Heart right ventricle (tissue), 16 donors: ENCODE data around the gene THY1. TPM values are rescaled to one million over a fixed set of nuclear protein-coding genes. Genes with fewer than 3 reads are reported as not detected.

Source experiments
- ATAC-seq, 8 donors: fragments of 200-7000 bp; cut with Tn5 transposase; one replicate each; pipeline ENCODE4 v1.9.1; 2020; ENCODE audit warnings: mild to moderate bottlenecking in 8 of 8, moderate library complexity in 8 of 8, moderate number of reproducible peaks in 1 of 8
- DNase-seq, 2 donors: peaks; one replicate each; pipeline ENCODE4 v3.0.0-alpha.2; 2020
- H3K27ac ChIP-seq, 10 donors: fragments of 200-600 bp; sonication (generic) in 2 of 10; one replicate each; pipeline versions ENCODE4 v1.5.0 to v1.8.0; 2020 to 2022; ENCODE audit warnings: mild to moderate bottlenecking in 3 of 10
- H3K27me3 ChIP-seq, 7 donors: fragments of 200-600 bp; one replicate each; pipeline ENCODE4 v1.8.0; 2021 to 2022; ENCODE audit warnings: mild to moderate bottlenecking in 2 of 7
- H3K36me3 ChIP-seq, 9 donors: fragments of 200-600 bp; sonication (generic) in 1 of 9; one replicate each; pipeline versions ENCODE4 v1.5.0 to v1.8.0; 2020 to 2022; ENCODE audit warnings: mild to moderate bottlenecking in 2 of 9
- H3K4me1 ChIP-seq, 9 donors: fragments of 200-600 bp; sonication (generic) in 1 of 9; one replicate each; pipeline versions ENCODE4 v1.5.0 to v1.8.0; 2020 to 2022; ENCODE audit warnings: mild to moderate bottlenecking in 4 of 9
- H3K4me3 ChIP-seq, 10 donors: fragments of 200-600 bp; sonication (generic) in 2 of 10; one replicate each; pipeline versions ENCODE4 v1.5.0 to v1.8.0; 2020 to 2022; ENCODE audit warnings: mild to moderate bottlenecking in 7 of 10, moderate library complexity in 2 of 10
- H3K9me3 ChIP-seq, 11 donors: fragments of 200-600 bp in 10 of 11; sonication (generic) in 2 of 11; one replicate each; pipeline versions ENCODE4 v1.5.0 to v1.8.0; 2013 to 2022; ENCODE audit warnings: mild to moderate bottlenecking in 2 of 11, control low read depth in 1 of 11, moderate library complexity in 1 of 11
- CTCF ChIP-seq, 9 donors: fragments of 200-600 bp; sonication (generic) in 2 of 9; IDR thresholded peaks; one replicate each; pipeline versions ENCODE4 v1.5.0 to v1.8.0; 2021 to 2022; ENCODE audit warnings: antibody characterized with exemption in 9 of 9, mild to moderate bottlenecking in 5 of 9, moderate library complexity in 1 of 9
- WGBS, 2 donors: extraction: QIAGEN DNeasy Blood & Tissue Kit; methylation state at CpG; one replicate each; pipeline ENCODE4 v1.1.7; 2013; ENCODE audit warnings: inconsistent platforms in 1 of 2; 5-methylcytosine and 5-hydroxymethylcytosine counted together
- intact Hi-C, 10 donors: fragments of 100-400 bp; cut with DNase I; formaldehyde crosslinking; loops; one replicate each; pipeline versions ENCODE4 v1.11.1 to v1.14.2; 2022
- polyA plus RNA-seq, 2 donors: library from polyadenylated mRNA; stranded (reverse); fragments of 200-250 nt; gene quantifications; one replicate each; pipeline ENCODE4 v1.2.3, GENCODE V29; 2013
- total RNA-seq, 10 donors: library from RNA; stranded (reverse); fragmentation: NEBNext Ultra II Directional in 3 of 10; extraction: Animal tissue kit (Norgen Biotek cat#: 25700) in 3 of 10; gene quantifications; one replicate each; pipeline versions ENCODE4 v1.2.1 to v1.2.4, GENCODE V29; 2021 to 2023
- donor health status: Arrhythmogenic right ventricular cardiomyopathy.
- donor health status: ischemic (EF 13 %, LVEDD 7.1; RV severe dilation, severe dysfunction).
- donor health status: healthy with polysubstance abuse.
- donor health status: DM: no; HTN: yes; CAD: no.
- donor health status: DM: no; HTN: no; CAD: no.
- donor health status: ischemic (EF 25% LVEDD 6.9; RV normal size, moderate dysfunction).
- donor health status: ischemic (EF 25% LVEDD 5.7; RV mildly dilated, moderate dysfunction).
- donor health status: healthy.
- donor health status: DM: yes; HTN: yes; CAD: no.
- donor health status: Ischemic cardiomyopathy.
- donor health status: ischemic (EF 35%, LVEDD 5.7; RV mildly dilated, moderate dysfunction).
- donor health status: nonischemic (EF 11% LVEDD 7.7; RV severe dilation, severe dysfunction).
- donor health status: DM: yes; HTN: yes; CAD: no.
- donor health status: PGD.
- donor health status: ischemic (EF 29% LVEDD 5.4; RV normal size, mild dysfunction).
- donor health status: nonischemic (EF 23%, LVEDD 6.1; RV moderate dilation, normal function).

Gene THY1
- total and polyA plus RNA-seq, 12 donors = 0.61 to 26.6 (median 5.0) TPM

GRCh38 chr11:119418759-119419158, 4.2 kb downstream of the THY1 start:
- WGBS, 2 donors = 92 to 97% methylated on average over 4 of the region's 4 CpGs
- H3K27ac ChIP-seq = no peak overlapping the region
- no peak overlapping the region for H3K4me3 ChIP-seq
- peaks cover 7 to 33% (median 18%) of the 10 kb centered on the region in 9 donors for H3K4me1 ChIP-seq
- DNase-seq (no peak), ATAC-seq (no peak)
- TF ChIP-seq CTCF (IDR thresholded peaks at IDR 0.05) = no peak
- H3K9me3 ChIP-seq = no peaks in the 10 kb centered on the region
- H3K27me3 ChIP-seq = peaks cover 0 to 50% (median 47%) of the 10 kb centered on the region in 7 donors
- H3K36me3 ChIP-seq = peaks cover 0 to 4% (median 0%) of the 10 kb centered on the region in 9 donors
- intact Hi-C loops = no loop called here

- ATAC-seq (no peak), DNase-seq (no peak)
- Histone ChIP-seq H3K9me3 (no peaks in the 10 kb centered on the region), H3K27me3 (peaks cover 0 to 49% (median 39%) of the 10 kb centered on the region in 7 donors), H3K4me1 (peaks cover 7 to 25% (median 17%) of the 10 kb centered on the region in 9 donors), H3K27ac (no peak overlapping the region), H3K36me3 (peaks cover 0 to 4% (median 0%) of the 10 kb centered on the region in 9 donors), H3K4me3 (no peak overlapping the region)
- no peak for TF ChIP-seq CTCF (IDR thresholded peaks at IDR 0.05)
- intact Hi-C loops = no loop called here
- WGBS, 2 donors = 82 to 86% methylated on average over 19 of the region's 19 CpGs
Observed at GRCh38 chr11:119417726-119418540, 5.0 kb downstream of the THY1 start.

DNA sequence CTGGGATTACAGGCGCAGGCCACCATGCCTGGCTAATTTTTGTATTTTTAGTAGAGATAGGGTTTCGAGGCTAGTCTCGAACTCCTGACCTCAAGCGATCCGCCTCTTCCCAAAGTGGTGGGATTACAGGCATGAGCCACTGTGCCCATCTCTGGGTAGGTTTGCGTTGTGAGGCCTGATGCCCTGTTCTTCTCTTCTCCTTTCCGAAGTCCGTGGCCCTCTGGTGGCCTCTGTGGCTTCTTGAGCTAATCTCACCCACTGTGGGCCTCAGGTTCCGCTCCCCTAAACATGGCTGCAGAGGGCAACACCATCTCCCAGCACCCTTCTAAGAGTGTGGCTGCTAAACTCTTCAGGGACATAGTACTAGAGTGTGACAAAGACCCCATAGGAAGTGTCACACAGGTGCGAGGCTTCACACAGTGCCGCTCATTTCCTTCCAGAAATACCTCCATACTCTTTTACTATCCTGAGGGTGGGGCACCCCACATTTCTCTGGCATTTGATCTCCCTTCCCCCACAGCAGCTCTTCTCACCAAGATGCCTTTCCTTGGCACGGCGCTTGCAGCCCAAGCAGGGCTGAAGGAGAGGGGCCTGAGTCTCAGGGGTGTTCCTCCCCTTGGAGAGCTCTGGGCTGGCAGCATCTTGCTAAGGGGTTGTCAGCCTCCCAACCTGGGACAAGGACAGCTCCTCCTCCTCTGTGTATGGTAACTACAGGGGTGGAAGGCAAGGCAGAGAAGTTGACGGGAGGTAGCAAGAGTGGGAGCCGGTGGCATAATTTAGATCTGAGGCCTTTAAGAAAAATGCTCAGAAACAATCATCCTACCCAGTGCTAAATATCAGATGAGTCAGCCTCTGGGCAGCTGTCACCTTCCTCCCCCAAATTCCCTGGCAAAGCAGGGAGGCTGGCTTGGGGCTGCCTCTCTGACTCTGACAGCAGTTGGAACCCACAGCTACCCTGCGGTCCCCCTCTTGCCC, 6.1 kb downstream of the THY1 start:
- ATAC-seq = no peak
- no peak for TF ChIP-seq CTCF (IDR thresholded peaks at IDR 0.05)
- H3K27ac ChIP-seq = no peak overlapping the region
- 84 to 86% methylated on average over 16 of the region's 16 CpGs for WGBS, 2 donors
- no peak overlapping the region for H3K4me3 ChIP-seq
- no peaks in the 10 kb centered on the region for H3K9me3 ChIP-seq
- intact Hi-C loops = no loop called here
- peaks cover 0 to 4% (median 0%) of the 10 kb centered on the region in 9 donors for H3K36me3 ChIP-seq
- DNase-seq = no peak
- peaks cover 3 to 14% (median 7%) of the 10 kb centered on the region in 9 donors for H3K4me1 ChIP-seq
- H3K27me3 ChIP-seq = peaks cover 0 to 38% (median 29%) of the 10 kb centered on the region in 7 donors

- no peak for ATAC-seq
- intact Hi-C loops = no loop called here
- no peak for TF ChIP-seq CTCF (IDR thresholded peaks at IDR 0.05)
- WGBS, 2 donors = 89 to 92% methylated on average over 10 of the region's 10 CpGs
- Histone ChIP-seq H3K9me3 (no peaks in the 10 kb centered on the region), H3K27me3 (peaks cover 0 to 30% (median 20%) of the 10 kb centered on the region in 7 donors), H3K36me3 (peaks cover 0 to 4% (median 0%) of the 10 kb centered on the region in 9 donors), H3K4me1 (peaks cover 0 to 5% (median 0%) of the 10 kb centered on the region in 9 donors), H3K27ac (no peak overlapping the region), H3K4me3 (no peak overlapping the region)
- DNase-seq = no peak
Observed at GRCh38 chr11:119415966-119416365, 7.0 kb downstream of the THY1 start.
